ENCODE data around the gene B9D1. TPM values are rescaled to one million over a fixed set of nuclear protein-coding genes. Genes with fewer than 3 reads are reported as not detected.

Gene B9D1
- total RNA-seq, 3 donors from 2014 or later: 14.4 to 29.2 (median 28.4) TPM

DNA sequence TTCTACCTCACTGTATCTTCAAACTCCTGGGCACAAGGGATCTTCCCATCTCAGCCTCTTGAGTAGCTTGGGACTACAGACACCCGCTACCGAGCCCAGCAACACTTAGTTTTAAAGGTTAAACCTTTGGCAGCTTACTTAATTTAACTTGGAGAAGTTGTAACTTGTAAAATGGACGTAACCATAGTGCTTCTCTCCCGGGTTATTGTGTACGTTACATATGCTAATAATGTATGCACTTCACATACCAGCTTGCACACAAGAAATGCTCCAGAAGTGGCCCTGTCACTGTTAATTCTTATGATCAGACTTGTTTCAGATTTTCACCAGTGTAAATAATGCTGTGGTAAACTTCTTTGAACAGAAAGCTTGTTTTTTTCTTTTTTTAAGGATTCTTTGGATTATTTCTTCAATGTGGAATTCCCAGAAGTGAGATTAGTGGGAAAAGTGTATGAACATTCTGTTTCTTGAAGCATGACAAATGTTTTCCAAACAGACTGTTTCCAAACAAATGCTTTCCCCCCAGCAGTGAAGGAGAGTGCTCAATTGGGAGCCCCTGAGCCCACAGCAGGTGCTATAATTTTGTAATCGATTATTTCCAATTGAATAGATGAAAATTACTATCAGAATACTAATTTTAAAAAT lies 63.8 kb downstream of the B9D1 start:
- no peaks in the 10 kb centered on the region for H3K27me3 ChIP-seq
- no peak for TF ChIP-seq CTCF (IDR thresholded peaks at IDR 0.05)
- no peak for TF ChIP-seq POLR2AphosphoS5 (IDR thresholded peaks at IDR 0.05)
- no peak for TF ChIP-seq POLR2A (IDR thresholded peaks at IDR 0.05)
- no peaks in the 10 kb centered on the region for H3K36me3 ChIP-seq
- peak overlapping the region in 1 of 2 donors; percentile 35 for H3K27ac ChIP-seq
- no peaks in the 10 kb centered on the region for H3K4me1 ChIP-seq
- no peak for DNase-seq (ENCODE audit: low spot score in 2 of 2)
- intact Hi-C loops (cut with DNase I; ENCODE audit: low total_unique reads): no loop called here
- no peaks in the 10 kb centered on the region for H3K9me3 ChIP-seq
- no peak overlapping the region for H3K4me3 ChIP-seq

GRCh38 chr17:19296786-19297778 lies 65.4 kb downstream of the B9D1 start:
- no peaks in the 10 kb centered on the region for H3K9me3 ChIP-seq
- no peak overlapping the region for H3K27ac ChIP-seq
- DNase-seq (ENCODE audit: low spot score in 2 of 2): no peak
- TF ChIP-seq POLR2A (IDR thresholded peaks at IDR 0.05): no peak
- TF ChIP-seq CTCF (IDR thresholded peaks at IDR 0.05): no peak
- no peak for TF ChIP-seq POLR2AphosphoS5 (IDR thresholded peaks at IDR 0.05)
- H3K36me3 ChIP-seq: no peaks in the 10 kb centered on the region
- H3K4me3 ChIP-seq: no peak overlapping the region
- intact Hi-C loops (cut with DNase I; ENCODE audit: low total_unique reads): no loop called here
- H3K4me1 ChIP-seq: no peaks in the 10 kb centered on the region
- H3K27me3 ChIP-seq: no peaks in the 10 kb centered on the region

GRCh38 chr17:19295473-19296135 lies 66.9 kb downstream of the B9D1 start:
- no peak overlapping the region for H3K4me3 ChIP-seq
- intact Hi-C loops (cut with DNase I; ENCODE audit: low total_unique reads): no loop called here
- no peaks in the 10 kb centered on the region for H3K9me3 ChIP-seq
- H3K27ac ChIP-seq: no peak overlapping the region
- H3K36me3 ChIP-seq: no peaks in the 10 kb centered on the region
- no peak for TF ChIP-seq POLR2A (IDR thresholded peaks at IDR 0.05)
- no peak for TF ChIP-seq CTCF (IDR thresholded peaks at IDR 0.05)
- TF ChIP-seq POLR2AphosphoS5 (IDR thresholded peaks at IDR 0.05): no peak
- H3K27me3 ChIP-seq: no peaks in the 10 kb centered on the region
- H3K4me1 ChIP-seq: no peaks in the 10 kb centered on the region
- no peak for DNase-seq (ENCODE audit: low spot score in 2 of 2)

DNA sequence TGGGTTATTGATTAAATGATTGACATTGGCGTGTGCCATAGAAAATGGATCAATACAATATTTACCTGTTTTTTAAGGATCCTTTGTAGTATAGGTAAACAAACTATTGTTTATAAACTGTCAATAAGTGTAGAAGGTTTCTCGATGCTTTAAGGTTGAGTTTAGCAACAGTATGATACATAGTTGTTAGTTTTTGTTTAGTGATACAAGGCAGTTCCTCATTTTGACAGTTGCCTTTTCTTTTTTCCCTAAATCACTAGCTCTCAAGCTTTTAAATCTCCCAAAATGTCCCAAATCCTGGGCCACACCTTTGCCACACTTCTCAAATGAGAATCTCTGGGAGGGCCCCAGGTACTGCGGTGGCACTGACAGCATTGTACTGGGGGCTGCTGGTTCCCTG lies 68.1 kb downstream of the B9D1 start:
- Histone ChIP-seq H3K27ac (no peak overlapping the region), H3K9me3 (no peaks in the 10 kb centered on the region), H3K4me3 (no peak overlapping the region), H3K4me1 (no peaks in the 10 kb centered on the region), H3K36me3 (no peaks in the 10 kb centered on the region), H3K27me3 (no peaks in the 10 kb centered on the region)
- no peak for TF ChIP-seq POLR2A (IDR thresholded peaks at IDR 0.05)
- TF ChIP-seq POLR2AphosphoS5 (IDR thresholded peaks at IDR 0.05): no peak
- TF ChIP-seq CTCF (IDR thresholded peaks at IDR 0.05): no peak
- no peak for DNase-seq (ENCODE audit: low spot score in 2 of 2)
- intact Hi-C loops (cut with DNase I; ENCODE audit: low total_unique reads): no loop called here

Other genes with a start within 250 kb of the B9D1 start
- 1 to 10 TPM in 2 of 3 donors, under 1 TPM in 1; 0.73 to 2.0 (median 1.6) TPM for gene GRAPL, start 235.1 kb downstream of the B9D1 start, total RNA-seq
- 10 to 100 TPM; 26.6 to 36.7 (median 30.6) TPM for gene EPN2, start 125.4 kb downstream of the B9D1 start, total RNA-seq
- gene MAPK7, start 15.8 kb upstream of the B9D1 start, total RNA-seq: 10 to 100 TPM; 21.4 to 39.0 (median 22.7) TPM
- 100 to 1,000 TPM in 2 of 3 donors, 10 to 100 TPM in 1; 45.5 to 186 (median 116) TPM for gene MFAP4, start 24.5 kb upstream of the B9D1 start, total RNA-seq
- 1 to 10 TPM in 2 of 3 donors, under 1 TPM in 1; 0.96 to 2.9 (median 2.3) TPM for gene RNF112, start 48.5 kb upstream of the B9D1 start, total RNA-seq
- gene SLC47A1, start 171.1 kb upstream of the B9D1 start, total RNA-seq: 10 to 100 TPM in 1 of 3 donors, 1 to 10 TPM in 2; 3.8 to 22.1 (median 8.8) TPM